Liver (tissue), 9 donors: Measurements from ENCODE around the gene GUK1. TPM values are rescaled to one million over a fixed set of nuclear protein-coding genes. Genes with fewer than 3 reads are reported as not detected.
A peak's percentile ranks its signal among the peaks of the same experiment; 100 is the strongest.

ENCODE experiments used
- DNase-seq: peaks from one replicate; pipeline ENCODE4 v3.0.0-alpha.2; 2017; ENCODE audit warnings: low spot score
- H3K27ac ChIP-seq, 2 donors: one replicate each; pipeline ENCODE4 v1.7.0; 2013; ENCODE audit warnings: inconsistent platforms in 2 of 2, low read length in 2 of 2, control low read depth in 1 of 2, low read depth in 1 of 2, mild to moderate bottlenecking in 1 of 2
- H3K27me3 ChIP-seq, 4 donors: one replicate each; pipeline versions ENCODE4 v1.6.1 to v1.7.0; 2013; ENCODE audit warnings: low read length in 3 of 4, inconsistent platforms in 1 of 4, mild to moderate bottlenecking in 1 of 4, moderate library complexity in 1 of 4; ENCODE audit not compliant: control insufficient read depth in 4 of 4, insufficient read depth in 4 of 4
- H3K36me3 ChIP-seq, 4 donors: one replicate each; pipeline versions ENCODE4 v1.6.1 to v1.7.0; 2013; ENCODE audit warnings: low read length in 3 of 4, mild to moderate bottlenecking in 3 of 4, low read depth in 1 of 4, moderate library complexity in 1 of 4; ENCODE audit not compliant: control insufficient read depth in 4 of 4, insufficient read depth in 3 of 4
- H3K4me1 ChIP-seq, 4 donors: one replicate each; pipeline versions ENCODE4 v1.6.1 to v1.7.0; 2013; ENCODE audit warnings: low read length in 3 of 4, mild to moderate bottlenecking in 3 of 4, moderate library complexity in 1 of 4; ENCODE audit not compliant: control insufficient read depth in 4 of 4, insufficient read depth in 4 of 4
- H3K4me3 ChIP-seq, 3 donors: one replicate each; pipeline versions ENCODE4 v1.6.1 to v1.7.0; 2013; ENCODE audit warnings: low read length in 3 of 3, control low read depth in 1 of 3, low read depth in 1 of 3, mild to moderate bottlenecking in 1 of 3
- H3K9ac ChIP-seq, 2 donors: one replicate each; pipeline ENCODE4 v1.7.0; 2013; ENCODE audit warnings: low read length in 2 of 2, mild to moderate bottlenecking in 2 of 2, moderate library complexity in 2 of 2, control low read depth in 1 of 2, low read depth in 1 of 2
- H3K9me3 ChIP-seq, 4 donors: one replicate each; pipeline versions ENCODE4 v1.6.1 to v1.7.0; 2013; ENCODE audit warnings: low read length in 3 of 4; ENCODE audit not compliant: control insufficient read depth in 4 of 4
- ATF3 ChIP-seq: IDR thresholded peaks from 2 replicates; pipeline ENCODE4 v1.6.1; 2016; ENCODE audit warnings: antibody characterized with exemption
- CTCF ChIP-seq: fragments of 150-350 bp; IDR thresholded peaks from 2 replicates; pipeline ENCODE4 v1.5.1; 2017; ENCODE audit warnings: improper control_type of control experiment, low read depth, low read length; ENCODE audit not compliant: missing input control
- MAX ChIP-seq: IDR thresholded peaks from 2 replicates; pipeline ENCODE4 v1.6.1; 2016; ENCODE audit warnings: antibody characterized with exemption
- NR2F2 ChIP-seq: IDR thresholded peaks from 2 replicates; pipeline ENCODE4 v1.6.1; 2016; ENCODE audit warnings: antibody characterized with exemption
- REST ChIP-seq: IDR thresholded peaks from 2 replicates; pipeline ENCODE4 v1.6.1; 2016; ENCODE audit warnings: antibody characterized with exemption, mild to moderate bottlenecking
- RXRA ChIP-seq, 2 donors: IDR thresholded peaks; 2 replicates each; pipeline ENCODE4 v1.6.1; 2017 to 2018; ENCODE audit warnings: antibody characterized with exemption in 2 of 2, mild to moderate bottlenecking in 1 of 2
- ZBTB33 ChIP-seq: IDR thresholded peaks from 2 replicates; pipeline ENCODE4 v1.6.1; 2016; ENCODE audit warnings: antibody characterized with exemption
- WGBS: extraction: QIAGEN DNeasy Blood & Tissue Kit; methylation state at CpG from one replicate; pipeline ENCODE4 v1.1.7; 2013; 5-methylcytosine and 5-hydroxymethylcytosine counted together
- polyA plus RNA-seq, 2 donors: library from polyadenylated mRNA; stranded (reverse) in 1 of 2; unstranded in 1 of 2; fragments of 200-250 nt in 1 of 2; fragments of >200 nt in 1 of 2; fragmentation: Nextera tagmentation in 1 of 2; extraction: Ambion mirVana in 1 of 2; gene quantifications; one replicate each; pipeline versions ENCODE4 v1.2.1 to v1.2.3, GENCODE V29; 2013 to 2015
- total RNA-seq, 2 donors: library from RNA; depleted of rRNA; stranded (reverse); fragments of >200 nt; gene quantifications; one replicate each; pipeline ENCODE4 v1.2.3, GENCODE V29; 2014
- donor health status: healthy.
- donor health status: healthy.
- donor health status: healthy.
- donor health status: healthy.
- donor health status: healthy.

The GUK1 gene
- total and polyA plus RNA-seq, 4 donors, result 147 to 251 (median 216) TPM

- DNase-seq, result peak; percentile 69
- WGBS, result 8% methylated on average over 73 of the region's 73 CpGs
Observed at GRCh38 chr1:228101994-228102790, 37.9 kb upstream of the GUK1 start.

More at GRCh38 chr1:228101994-228102790, 37.9 kb upstream of the GUK1 start:
- Histone ChIP-seq H3K27ac (no peak overlapping the region), H3K36me3 (peaks cover 9 to 40% (median 28%) of the 10 kb centered on the region in 4 donors), H3K9ac (no peak overlapping the region), H3K4me1 (peaks cover 10 to 44% (median 26%) of the 10 kb centered on the region in 4 donors), H3K4me3 (peak overlapping the region; percentile 45 to 90 (median 82)), H3K27me3 (no peaks in the 10 kb centered on the region), H3K9me3 (no peaks in the 10 kb centered on the region)
- no peak for TF ChIP-seq ZBTB33
- no peak for TF ChIP-seq REST
- TF ChIP-seq CTCF, result no peak
- no peak for TF ChIP-seq RXRA (IDR thresholded peaks at IDR 0.05)
- no peak for TF ChIP-seq NR2F2
- TF ChIP-seq MAX, result no peak
- TF ChIP-seq ATF3, result no peak
